ENCODE results near the gene NRIP1. TPM values are rescaled to one million over a fixed set of nuclear protein-coding genes. Genes with fewer than 3 reads are reported as not detected.

NRIP1 gene
- total and polyA plus RNA-seq, 11 donors = 2.9 to 32.0 (median 17.6) TPM

- Histone ChIP-seq H3K4me1 (peaks cover 0 to 53% (median 39%) of the 10 kb centered on the region in 12 donors), H3K9me3 (no peaks in the 10 kb centered on the region), H3K27me3 (no peaks in the 10 kb centered on the region), H3K36me3 (no peaks in the 10 kb centered on the region), H3K4me3 (peak overlapping the region; percentile 76 to 92 (median 87)), H3K27ac (peak overlapping the region; percentile 88 to 98 (median 96))
- intact Hi-C loops (cut with DNase I) = loop anchor here (2.0 to 10.0 kb wide), 12 partner anchors 57 to 682 kb away; partner anchors contain the start of genes HSPA13 (in 3 of the 10) and USP25 (in 1 of the 10)
- ATAC-seq (peak in 3 of 4 donors; percentile 19 to 43 (median 32)), DNase-seq (peak; percentile 57 to 84 (median 73))
- 0 to 2% (median 1%) methylated on average over 8 to 58 of the region's 58 CpGs for WGBS, 4 donors
- no peak for TF ChIP-seq POLR2A (IDR thresholded peaks at IDR 0.05)
- TF ChIP-seq, protein P1, sequence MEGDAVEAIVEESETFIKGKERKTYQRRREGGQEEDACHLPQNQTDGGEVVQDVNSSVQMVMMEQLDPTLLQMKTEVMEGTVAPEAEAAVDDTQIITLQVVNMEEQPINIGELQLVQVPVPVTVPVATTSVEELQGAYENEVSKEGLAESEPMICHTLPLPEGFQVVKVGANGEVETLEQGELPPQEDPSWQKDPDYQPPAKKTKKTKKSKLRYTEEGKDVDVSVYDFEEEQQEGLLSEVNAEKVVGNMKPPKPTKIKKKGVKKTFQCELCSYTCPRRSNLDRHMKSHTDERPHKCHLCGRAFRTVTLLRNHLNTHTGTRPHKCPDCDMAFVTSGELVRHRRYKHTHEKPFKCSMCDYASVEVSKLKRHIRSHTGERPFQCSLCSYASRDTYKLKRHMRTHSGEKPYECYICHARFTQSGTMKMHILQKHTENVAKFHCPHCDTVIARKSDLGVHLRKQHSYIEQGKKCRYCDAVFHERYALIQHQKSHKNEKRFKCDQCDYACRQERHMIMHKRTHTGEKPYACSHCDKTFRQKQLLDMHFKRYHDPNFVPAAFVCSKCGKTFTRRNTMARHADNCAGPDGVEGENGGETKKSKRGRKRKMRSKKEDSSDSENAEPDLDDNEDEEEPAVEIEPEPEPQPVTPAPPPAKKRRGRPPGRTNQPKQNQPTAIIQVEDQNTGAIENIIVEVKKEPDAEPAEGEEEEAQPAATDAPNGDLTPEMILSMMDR (IDR thresholded peaks at IDR 0.05) = no peak
Observed at GRCh38 chr21:15063814-15064575, 805 bp downstream of the NRIP1 start.

DNA sequence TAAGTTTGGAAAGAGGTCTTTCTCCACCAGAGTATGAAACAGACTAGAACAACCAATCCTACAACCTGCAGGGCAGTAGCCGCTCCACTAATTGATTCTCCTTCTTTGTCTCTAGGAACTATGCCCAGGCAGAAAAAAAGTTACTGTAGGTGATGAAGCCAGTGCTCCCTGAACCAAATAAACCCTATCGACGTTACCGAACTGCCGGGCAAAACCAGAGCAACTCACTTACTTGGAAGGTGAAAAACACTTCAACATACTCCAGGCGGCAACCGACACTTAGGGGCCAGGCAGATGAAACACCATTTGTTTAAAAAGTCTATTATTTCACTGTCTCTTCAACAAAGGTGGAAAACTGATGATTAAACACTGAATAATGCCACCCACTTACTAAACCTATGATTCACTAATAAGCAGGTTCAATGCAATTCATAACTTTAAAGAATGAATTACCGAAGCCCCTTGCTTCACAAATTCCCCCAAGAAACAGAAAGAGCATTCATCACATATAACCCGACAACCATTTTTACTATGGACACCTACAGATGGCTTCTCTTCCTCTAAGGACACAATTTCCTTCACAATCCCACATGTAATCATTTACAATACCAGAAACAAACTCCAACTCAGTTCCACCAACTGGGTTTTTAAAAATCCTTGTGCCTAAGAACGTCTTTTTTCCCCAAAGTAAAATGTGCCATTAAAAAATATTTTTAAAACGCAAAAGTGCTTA lies 1.6 kb downstream of the NRIP1 start:
- intact Hi-C loops (cut with DNase I) = loop anchor here (2.0 to 10.0 kb wide), 12 partner anchors 56 to 681 kb away; partner anchors contain the start of genes HSPA13 (in 3 of the 10) and USP25 (in 1 of the 10)
- no peaks in the 10 kb centered on the region for H3K36me3 ChIP-seq
- H3K9me3 ChIP-seq = no peaks in the 10 kb centered on the region
- no peaks in the 10 kb centered on the region for H3K27me3 ChIP-seq
- WGBS, 4 donors = 7 to 10% (median 8%) methylated on average over 11 of the region's 11 CpGs
- peak overlapping the region in 9 of 12 donors; percentile 88 to 98 (median 96) for H3K27ac ChIP-seq
- peaks cover 0 to 60% (median 45%) of the 10 kb centered on the region in 12 donors for H3K4me1 ChIP-seq
- peak overlapping the region; percentile 76 to 92 (median 87) for H3K4me3 ChIP-seq
- DNase-seq (no peak), ATAC-seq (no peak)
- TF ChIP-seq, protein P1 (IDR thresholded peaks at IDR 0.05) = no peak
- TF ChIP-seq POLR2A (IDR thresholded peaks at IDR 0.05) = no peak

- Histone ChIP-seq H3K9me3 (no peaks in the 10 kb centered on the region), H3K27me3 (no peaks in the 10 kb centered on the region), H3K27ac (peak overlapping the region in 1 of 12 donors; percentile 98), H3K4me3 (peak overlapping the region in 10 of 12 donors; percentile 85 to 92 (median 87)), H3K4me1 (peaks cover 3 to 67% (median 51%) of the 10 kb centered on the region in 12 donors), H3K36me3 (no peaks in the 10 kb centered on the region)
- DNase-seq = no peak
- no peak for ATAC-seq
- TF ChIP-seq POLR2A (IDR thresholded peaks at IDR 0.05) = no peak
- TF ChIP-seq, protein P1 (IDR thresholded peaks at IDR 0.05) = peak in 5 of 12 donors; percentile 17 to 31 (median 21)
- 31 to 38% (median 36%) methylated on average over 2 of the region's 2 CpGs for WGBS, 4 donors
- intact Hi-C loops (cut with DNase I) = loop anchor here (2.0 to 10.0 kb wide), 12 partner anchors 55 to 680 kb away; partner anchors contain the start of genes HSPA13 (in 3 of the 10) and USP25 (in 1 of the 10)
Observed at GRCh38 chr21:15062606-15062965, 2.2 kb downstream of the NRIP1 start.
